Measurements from ENCODE around the gene WDR48. TPM values are rescaled to one million over a fixed set of nuclear protein-coding genes. Genes with fewer than 3 reads are reported as not detected.

WDR48 gene
- total and polyA plus RNA-seq, 9 of the 15 experiments (the other 6 are each of a cell fraction or from before 2014, with no cell fraction given), result 26.6 to 70.6 (median 48.0) TPM

- TF ChIP-seq, protein P1, sequence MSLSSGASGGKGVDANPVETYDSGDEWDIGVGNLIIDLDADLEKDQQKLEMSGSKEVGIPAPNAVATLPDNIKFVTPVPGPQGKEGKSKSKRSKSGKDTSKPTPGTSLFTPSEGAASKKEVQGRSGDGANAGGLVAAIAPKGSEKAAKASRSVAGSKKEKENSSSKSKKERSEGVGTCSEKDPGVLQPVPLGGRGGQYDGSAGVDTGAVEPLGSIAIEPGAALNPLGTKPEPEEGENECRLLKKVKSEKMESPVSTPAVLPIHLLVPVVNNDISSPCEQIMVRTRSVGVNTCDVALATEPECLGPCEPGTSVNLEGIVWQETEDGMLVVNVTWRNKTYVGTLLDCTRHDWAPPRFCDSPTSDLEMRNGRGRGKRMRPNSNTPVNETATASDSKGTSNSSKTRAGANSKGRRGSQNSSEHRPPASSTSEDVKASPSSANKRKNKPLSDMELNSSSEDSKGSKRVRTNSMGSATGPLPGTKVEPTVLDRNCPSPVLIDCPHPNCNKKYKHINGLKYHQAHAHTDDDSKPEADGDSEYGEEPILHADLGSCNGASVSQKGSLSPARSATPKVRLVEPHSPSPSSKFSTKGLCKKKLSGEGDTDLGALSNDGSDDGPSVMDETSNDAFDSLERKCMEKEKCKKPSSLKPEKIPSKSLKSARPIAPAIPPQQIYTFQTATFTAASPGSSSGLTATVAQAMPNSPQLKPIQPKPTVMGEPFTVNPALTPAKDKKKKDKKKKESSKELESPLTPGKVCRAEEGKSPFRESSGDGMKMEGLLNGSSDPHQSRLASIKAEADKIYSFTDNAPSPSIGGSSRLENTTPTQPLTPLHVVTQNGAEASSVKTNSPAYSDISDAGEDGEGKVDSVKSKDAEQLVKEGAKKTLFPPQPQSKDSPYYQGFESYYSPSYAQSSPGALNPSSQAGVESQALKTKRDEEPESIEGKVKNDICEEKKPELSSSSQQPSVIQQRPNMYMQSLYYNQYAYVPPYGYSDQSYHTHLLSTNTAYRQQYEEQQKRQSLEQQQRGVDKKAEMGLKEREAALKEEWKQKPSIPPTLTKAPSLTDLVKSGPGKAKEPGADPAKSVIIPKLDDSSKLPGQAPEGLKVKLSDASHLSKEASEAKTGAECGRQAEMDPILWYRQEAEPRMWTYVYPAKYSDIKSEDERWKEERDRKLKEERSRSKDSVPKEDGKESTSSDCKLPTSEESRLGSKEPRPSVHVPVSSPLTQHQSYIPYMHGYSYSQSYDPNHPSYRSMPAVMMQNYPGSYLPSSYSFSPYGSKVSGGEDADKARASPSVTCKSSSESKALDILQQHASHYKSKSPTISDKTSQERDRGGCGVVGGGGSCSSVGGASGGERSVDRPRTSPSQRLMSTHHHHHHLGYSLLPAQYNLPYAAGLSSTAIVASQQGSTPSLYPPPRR (CRISPR knock-in tag; IDR thresholded peaks at IDR 0.05; ENCODE audit: borderline replicate concordance), result peak; percentile 85; the same call in 1 of the 2 replicates
- TF ChIP-seq, protein P2, sequence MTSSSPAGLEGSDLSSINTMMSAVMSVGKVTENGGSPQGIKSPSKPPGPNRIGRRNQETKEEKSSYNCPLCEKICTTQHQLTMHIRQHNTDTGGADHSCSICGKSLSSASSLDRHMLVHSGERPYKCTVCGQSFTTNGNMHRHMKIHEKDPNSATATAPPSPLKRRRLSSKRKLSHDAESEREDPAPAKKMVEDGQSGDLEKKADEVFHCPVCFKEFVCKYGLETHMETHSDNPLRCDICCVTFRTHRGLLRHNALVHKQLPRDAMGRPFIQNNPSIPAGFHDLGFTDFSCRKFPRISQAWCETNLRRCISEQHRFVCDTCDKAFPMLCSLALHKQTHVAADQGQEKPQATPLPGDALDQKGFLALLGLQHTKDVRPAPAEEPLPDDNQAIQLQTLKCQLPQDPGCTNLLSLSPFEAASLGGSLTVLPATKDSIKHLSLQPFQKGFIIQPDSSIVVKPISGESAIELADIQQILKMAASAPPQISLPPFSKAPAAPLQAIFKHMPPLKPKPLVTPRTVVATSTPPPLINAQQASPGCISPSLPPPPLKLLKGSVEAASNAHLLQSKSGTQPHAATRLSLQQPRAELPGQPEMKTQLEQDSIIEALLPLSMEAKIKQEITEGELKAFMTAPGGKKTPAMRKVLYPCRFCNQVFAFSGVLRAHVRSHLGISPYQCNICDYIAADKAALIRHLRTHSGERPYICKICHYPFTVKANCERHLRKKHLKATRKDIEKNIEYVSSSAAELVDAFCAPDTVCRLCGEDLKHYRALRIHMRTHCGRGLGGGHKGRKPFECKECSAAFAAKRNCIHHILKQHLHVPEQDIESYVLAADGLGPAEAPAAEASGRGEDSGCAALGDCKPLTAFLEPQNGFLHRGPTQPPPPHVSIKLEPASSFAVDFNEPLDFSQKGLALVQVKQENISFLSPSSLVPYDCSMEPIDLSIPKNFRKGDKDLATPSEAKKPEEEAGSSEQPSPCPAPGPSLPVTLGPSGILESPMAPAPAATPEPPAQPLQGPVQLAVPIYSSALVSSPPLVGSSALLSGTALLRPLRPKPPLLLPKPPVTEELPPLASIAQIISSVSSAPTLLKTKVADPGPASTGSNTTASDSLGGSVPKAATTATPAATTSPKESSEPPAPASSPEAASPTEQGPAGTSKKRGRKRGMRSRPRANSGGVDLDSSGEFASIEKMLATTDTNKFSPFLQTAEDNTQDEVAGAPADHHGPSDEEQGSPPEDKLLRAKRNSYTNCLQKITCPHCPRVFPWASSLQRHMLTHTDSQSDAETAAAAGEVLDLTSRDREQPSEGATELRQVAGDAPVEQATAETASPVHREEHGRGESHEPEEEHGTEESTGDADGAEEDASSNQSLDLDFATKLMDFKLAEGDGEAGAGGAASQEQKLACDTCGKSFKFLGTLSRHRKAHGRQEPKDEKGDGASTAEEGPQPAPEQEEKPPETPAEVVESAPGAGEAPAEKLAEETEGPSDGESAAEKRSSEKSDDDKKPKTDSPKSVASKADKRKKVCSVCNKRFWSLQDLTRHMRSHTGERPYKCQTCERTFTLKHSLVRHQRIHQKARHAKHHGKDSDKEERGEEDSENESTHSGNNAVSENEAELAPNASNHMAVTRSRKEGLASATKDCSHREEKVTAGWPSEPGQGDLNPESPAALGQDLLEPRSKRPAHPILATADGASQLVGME (CRISPR knock-in tag; IDR thresholded peaks at IDR 0.05), result 0 out of 2 replicates have a peak, but pooled peaks have one; percentile 72
- TF ChIP-seq SRSF1 (IDR thresholded peaks at IDR 0.05; ENCODE audit: low read depth, low read length) (no peak), TGIF2 (CRISPR knock-in tag; IDR thresholded peaks at IDR 0.05) (no peak), L3MBTL2 (IDR thresholded peaks at IDR 0.05) (peak; percentile 72), ZBTB26 (CRISPR knock-in tag; IDR thresholded peaks at IDR 0.05) (0 out of 2 replicates have a peak, but pooled peaks have one; percentile 53), TAF1 (IDR thresholded peaks at IDR 0.05; ENCODE audit: control insufficient read depth, extremely low read depth, insufficient read depth, low read length, severe bottlenecking) (peak; percentile 51), RBBP5 (IDR thresholded peaks at IDR 0.05; ENCODE audit: borderline replicate concordance, insufficient read depth, low read length, poor library complexity, severe bottlenecking) (peak; percentile 99), SIN3B (IDR thresholded peaks at IDR 0.05; ENCODE audit: low read depth) (peak; percentile 67), MEIS2 (IDR thresholded peaks at IDR 0.05; ENCODE audit: partially characterized antibody) (no peak), SAP30 (IDR thresholded peaks at IDR 0.05; ENCODE audit: borderline replicate concordance, insufficient read depth, low read depth, low read length, poor library complexity, severe bottlenecking) (peak; percentile 73), CBFA2T2 (conservative IDR thresholded peaks at IDR 0.05) (no peak)
Measured at GRCh38 chr3:39107388-39108199, 55.8 kb downstream of the WDR48 start, which contains the start of the genes GORASP1 and TTC21A (continued).
